Measurements from ENCODE around the gene STOML3. TPM values are rescaled to one million over a fixed set of nuclear protein-coding genes. Genes with fewer than 3 reads are reported as not detected.

Gene STOML3
- total and polyA plus RNA-seq, 10 donors, result not detected

GRCh38 chr13:38993381-38993780 lies 2.8 kb upstream of the STOML3 start:
- no peaks in the 10 kb centered on the region for H3K4me1 ChIP-seq
- WGBS, 5 donors, result 49 to 66% (median 65%) methylated on average over 4 of the region's 4 CpGs
- no peak for DNase-seq
- H3K9me3 ChIP-seq, result no peaks in the 10 kb centered on the region
- no peaks in the 10 kb centered on the region for H3K27me3 ChIP-seq (replicated peaks in 1 of 7)
- H3K27ac ChIP-seq, result no peak overlapping the region
- H3K4me3 ChIP-seq, result no peak overlapping the region
- TF ChIP-seq CTCF (IDR thresholded peaks at IDR 0.05 in 8 of 11, conservative IDR thresholded peaks at IDR 0.05 in 3 of 11) (no peak), POLR2AphosphoS5 (IDR thresholded peaks at IDR 0.05) (no peak), POLR2A (IDR thresholded peaks at IDR 0.05) (no peak)
- H3K36me3 ChIP-seq, result no peaks in the 10 kb centered on the region
- intact Hi-C loops (cut with DNase I; ENCODE audit: low total_unique reads), result no loop called here

- Histone ChIP-seq H3K27ac (no peak overlapping the region), H3K4me3 (no peak overlapping the region), H3K27me3 (replicated peaks in 1 of 7) (peaks cover 0 to 6% (median 0%) of the 10 kb centered on the region in 7 donors), H3K9me3 (peaks cover 0 to 23% (median 19%) of the 10 kb centered on the region in 8 donors), H3K4me1 (no peaks in the 10 kb centered on the region), H3K36me3 (no peaks in the 10 kb centered on the region)
- intact Hi-C loops (cut with DNase I; ENCODE audit: low total_unique reads), result no loop called here
- TF ChIP-seq POLR2AphosphoS5 (IDR thresholded peaks at IDR 0.05) (no peak), POLR2A (IDR thresholded peaks at IDR 0.05) (no peak), CTCF (IDR thresholded peaks at IDR 0.05 in 8 of 11, conservative IDR thresholded peaks at IDR 0.05 in 3 of 11) (no peak)
- 69 to 89% (median 81%) methylated on average over 2 of the region's 2 CpGs for WGBS, 5 donors
- DNase-seq, result no peak
Observed at GRCh38 chr13:38981096-38981495, 9.5 kb downstream of the STOML3 start.

GRCh38 chr13:38980750-38981078 lies 9.9 kb downstream of the STOML3 start:
- H3K4me1 ChIP-seq, result no peaks in the 10 kb centered on the region
- H3K27ac ChIP-seq, result no peak overlapping the region
- no peak overlapping the region for H3K4me3 ChIP-seq
- 22 to 37% (median 27%) methylated on average over 2 of the region's 2 CpGs for WGBS, 5 donors
- H3K36me3 ChIP-seq, result no peaks in the 10 kb centered on the region
- H3K27me3 ChIP-seq (replicated peaks in 1 of 7), result peaks cover 0 to 6% (median 0%) of the 10 kb centered on the region in 7 donors
- no peak for DNase-seq
- intact Hi-C loops (cut with DNase I; ENCODE audit: low total_unique reads), result no loop called here
- H3K9me3 ChIP-seq, result peaks cover 0 to 23% (median 19%) of the 10 kb centered on the region in 8 donors
- TF ChIP-seq CTCF (IDR thresholded peaks at IDR 0.05 in 8 of 11, conservative IDR thresholded peaks at IDR 0.05 in 3 of 11), result no peak
- no peak for TF ChIP-seq POLR2AphosphoS5 (IDR thresholded peaks at IDR 0.05)
- TF ChIP-seq POLR2A (IDR thresholded peaks at IDR 0.05), result no peak

GRCh38 chr13:38979891-38980749 lies 10.5 kb downstream of the STOML3 start:
- Histone ChIP-seq H3K27me3 (replicated peaks in 1 of 7) (peaks cover 0 to 6% (median 0%) of the 10 kb centered on the region in 7 donors), H3K9me3 (peaks cover 0 to 23% (median 19%) of the 10 kb centered on the region in 8 donors), H3K36me3 (no peaks in the 10 kb centered on the region), H3K4me3 (no peak overlapping the region), H3K27ac (no peak overlapping the region), H3K4me1 (no peaks in the 10 kb centered on the region)
- intact Hi-C loops (cut with DNase I; ENCODE audit: low total_unique reads), result no loop called here
- no peak for DNase-seq
- no peak for TF ChIP-seq POLR2A (IDR thresholded peaks at IDR 0.05)
- no peak for TF ChIP-seq POLR2AphosphoS5 (IDR thresholded peaks at IDR 0.05)
- no peak for TF ChIP-seq CTCF (IDR thresholded peaks at IDR 0.05 in 8 of 11, conservative IDR thresholded peaks at IDR 0.05 in 3 of 11)
- WGBS, 5 donors, result 66 to 72% (median 68%) methylated on average over 7 to 9 of the region's 9 CpGs
